Suppressor macrophage (primary cell): ENCODE measurements around the gene MYO7A.
"Not testable (repeated sequence)": the region's sequence is repeated elsewhere in the genome, so short reads cannot be mapped to it uniquely, and the experiment has no call there.

ENCODE experiments used
- DNase-seq, 4 experiments: peaks; one replicate each; pipeline ENCODE4 v3.0.0-alpha.2; 2020 to 2022

Gene MYO7A

GRCh38 chr11:77093056-77093891, 34.8 kb upstream of the MYO7A start:
- DNase-seq = no peak

- DNase-seq = no peak
These were observed 33.8 kb upstream of the MYO7A start for GRCh38 chr11:77093987-77094840.

GRCh38 chr11:77094841-77095365, 33.1 kb upstream of the MYO7A start:
- DNase-seq = no peak

GRCh38 chr11:77095551-77096490, 32.2 kb upstream of the MYO7A start:
- DNase-seq = no peak

- no peak for DNase-seq
These were observed 31.4 kb upstream of the MYO7A start for GRCh38 chr11:77096591-77097019.

- not testable (repeated sequence) for DNase-seq
These were observed 30.9 kb upstream of the MYO7A start for GRCh38 chr11:77097180-77097579.

GRCh38 chr11:77100166-77101042, 27.6 kb upstream of the MYO7A start:
- no peak for DNase-seq

GRCh38 chr11:77101043-77101537, 27.0 kb upstream of the MYO7A start:
- DNase-seq = peak; percentile 31 to 61 (median 58)

- no peak for DNase-seq
These were observed 25.5 kb upstream of the MYO7A start, which contains the start of gene OMP for GRCh38 chr11:77102246-77103210. TSS of gene OMP (plus strand) at chr11:77102840. CDS start at chr11:77102840, 0 bp downstream.

GRCh38 chr11:77103319-77103718, 24.7 kb upstream of the MYO7A start:
- DNase-seq = no peak

GRCh38 chr11:77104727-77105126, 23.3 kb upstream of the MYO7A start:
- DNase-seq = no peak

GRCh38 chr11:77106321-77106720, 21.7 kb upstream of the MYO7A start:
- DNase-seq = peak; percentile 16 to 58 (median 30)

GRCh38 chr11:77106759-77107158, 21.3 kb upstream of the MYO7A start:
- DNase-seq = no peak

- DNase-seq = no peak
These were observed 20.1 kb upstream of the MYO7A start for GRCh38 chr11:77107950-77108349.

GRCh38 chr11:77108436-77108835, 19.6 kb upstream of the MYO7A start:
- no peak for DNase-seq

GRCh38 chr11:77109236-77110019, 18.6 kb upstream of the MYO7A start:
- no peak for DNase-seq

- no peak for DNase-seq
These were observed 17.2 kb upstream of the MYO7A start for GRCh38 chr11:77110836-77111235.

- no peak for DNase-seq
These were observed 16.8 kb upstream of the MYO7A start for GRCh38 chr11:77111277-77111676.

- DNase-seq = no peak
These were observed 16.1 kb upstream of the MYO7A start for GRCh38 chr11:77111946-77112345.
